OCI-LY1 (cell line): ENCODE results near the gene SUSD1.

ENCODE experiments used
- H2AFZ ChIP-seq: fragments of 200-600 bp; sonication (generic), shearing (Covaris generic); 2 replicates; pipeline ENCODE4 v1.6.0; 2014; ENCODE audit warnings: antibody characterized with exemption, mild to moderate bottlenecking, low read length
- H3F3A ChIP-seq: fragments of 200-600 bp; sonication (generic), shearing (Covaris generic); 2 replicates; pipeline ENCODE4 v1.6.0; 2014; ENCODE audit warnings: mild to moderate bottlenecking, antibody characterized with exemption, low read length, moderate library complexity; ENCODE audit not compliant: insufficient read depth
- H3K27ac ChIP-seq: fragments of 200-600 bp; sonication (generic); 2 replicates; pipeline ENCODE4 v1.5.1; 2014; ENCODE audit warnings: low read length, mixed run types, mild to moderate bottlenecking, low read depth; ENCODE audit not compliant: poor library complexity, severe bottlenecking
- H3K27me3 ChIP-seq: fragments of 200-600 bp; sonication (generic); 2 replicates; pipeline ENCODE4 v1.6.0; 2014; ENCODE audit warnings: antibody characterized with exemption, mild to moderate bottlenecking, low read length, moderate library complexity; ENCODE audit not compliant: insufficient read depth
- H3K36me3 ChIP-seq: fragments of 200-600 bp; sonication (generic); 2 replicates; pipeline ENCODE4 v1.6.1; 2014; ENCODE audit warnings: mild to moderate bottlenecking, antibody characterized with exemption, low read length, moderate library complexity, mixed read lengths; ENCODE audit not compliant: insufficient read depth
- H3K4me1 ChIP-seq: fragments of 200-600 bp; sonication (generic); 2 replicates; pipeline ENCODE4 v1.5.1; 2014; ENCODE audit warnings: mild to moderate bottlenecking, low read length, moderate library complexity; ENCODE audit not compliant: insufficient read depth, severe bottlenecking
- H3K4me2 ChIP-seq: fragments of 200-600 bp; sonication (generic), shearing (Covaris generic); 2 replicates; pipeline ENCODE4 v1.6.1; 2014; ENCODE audit warnings: low read length
- H3K4me3 ChIP-seq: fragments of 200-600 bp; sonication (generic); 2 replicates; pipeline ENCODE4 v1.5.1; 2014; ENCODE audit warnings: low read length, low read depth, mild to moderate bottlenecking, mixed read lengths; ENCODE audit not compliant: poor library complexity, severe bottlenecking
- H3K79me2 ChIP-seq: fragments of 200-600 bp; shearing (Covaris generic); 2 replicates; pipeline ENCODE4 v1.6.1; 2016; ENCODE audit warnings: mixed run types, low read length, mixed read lengths; ENCODE audit not compliant: insufficient read depth
- H3K9ac ChIP-seq: fragments of 200-600 bp; sonication (generic), shearing (Covaris generic); 2 replicates; pipeline ENCODE4 v1.6.1; 2014; ENCODE audit warnings: mild to moderate bottlenecking, low read length, mixed read lengths
- H3K9me2 ChIP-seq: fragments of 200-600 bp; sonication (generic), shearing (Covaris generic); 2 replicates; pipeline ENCODE4 v1.6.1; 2014; ENCODE audit warnings: low read depth, mild to moderate bottlenecking, low read length, mixed read lengths
- H3K9me3 ChIP-seq: fragments of 200-600 bp; shearing (Covaris generic); 2 replicates; pipeline ENCODE4 v1.6.1; 2014; ENCODE audit warnings: low read length, mixed read lengths
- H4K20me1 ChIP-seq: fragments of 200-600 bp; sonication (generic), shearing (Covaris generic); 2 replicates; pipeline ENCODE4 v1.6.0; 2016; ENCODE audit warnings: mild to moderate bottlenecking, low read length; ENCODE audit not compliant: insufficient read depth
- EZH2 ChIP-seq: fragments of 200-600 bp; sonication (generic), shearing (Covaris generic); IDR thresholded peaks from 2 replicates; pipeline ENCODE4 v1.8.0; 2017; ENCODE audit warnings: borderline replicate concordance, mixed run types, mild to moderate bottlenecking, antibody characterized with exemption, low read length, moderate library complexity, mixed read lengths
- TF ChIP-seq, protein P1 (sequence below): fragments of 200-600 bp; sonication (generic), shearing (Covaris generic); IDR thresholded peaks from 2 replicates; pipeline ENCODE4 v1.5.1; 2017; ENCODE audit warnings: mild to moderate bottlenecking, antibody characterized with exemption, low read length, moderate library complexity, mixed read lengths

SUSD1 gene

DNA sequence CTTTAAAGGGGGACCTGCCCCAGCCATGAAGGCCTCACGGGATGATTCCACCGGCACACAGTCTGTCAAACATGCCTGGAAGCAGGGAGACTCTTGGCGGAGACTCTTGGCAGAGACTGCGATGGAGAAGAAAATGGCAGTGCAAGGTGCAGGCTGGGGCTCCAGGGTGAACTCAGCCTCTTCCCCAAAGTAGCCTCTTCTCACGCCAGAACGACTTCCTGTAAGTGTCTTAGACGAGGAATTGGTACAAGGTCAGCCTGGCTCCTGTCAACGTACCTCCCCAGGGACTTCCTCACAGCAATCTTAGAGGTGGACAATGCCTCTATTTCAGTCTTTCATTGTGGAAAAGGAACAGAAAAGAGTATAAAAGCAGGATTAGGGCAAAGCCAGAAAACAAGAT is 169.2 kb downstream of the SUSD1 start:
- H3K9me2 ChIP-seq: no peaks in the 10 kb centered on the region
- no peaks in the 10 kb centered on the region for H3K79me2 ChIP-seq
- no peak overlapping the region for H3K27ac ChIP-seq
- no peak overlapping the region for H3K4me3 ChIP-seq
- no peaks in the 10 kb centered on the region for H3K27me3 ChIP-seq
- no peak overlapping the region for H2AFZ ChIP-seq
- H4K20me1 ChIP-seq: no peaks in the 10 kb centered on the region
- no peak for TF ChIP-seq EZH2
- TF ChIP-seq, protein P1, sequence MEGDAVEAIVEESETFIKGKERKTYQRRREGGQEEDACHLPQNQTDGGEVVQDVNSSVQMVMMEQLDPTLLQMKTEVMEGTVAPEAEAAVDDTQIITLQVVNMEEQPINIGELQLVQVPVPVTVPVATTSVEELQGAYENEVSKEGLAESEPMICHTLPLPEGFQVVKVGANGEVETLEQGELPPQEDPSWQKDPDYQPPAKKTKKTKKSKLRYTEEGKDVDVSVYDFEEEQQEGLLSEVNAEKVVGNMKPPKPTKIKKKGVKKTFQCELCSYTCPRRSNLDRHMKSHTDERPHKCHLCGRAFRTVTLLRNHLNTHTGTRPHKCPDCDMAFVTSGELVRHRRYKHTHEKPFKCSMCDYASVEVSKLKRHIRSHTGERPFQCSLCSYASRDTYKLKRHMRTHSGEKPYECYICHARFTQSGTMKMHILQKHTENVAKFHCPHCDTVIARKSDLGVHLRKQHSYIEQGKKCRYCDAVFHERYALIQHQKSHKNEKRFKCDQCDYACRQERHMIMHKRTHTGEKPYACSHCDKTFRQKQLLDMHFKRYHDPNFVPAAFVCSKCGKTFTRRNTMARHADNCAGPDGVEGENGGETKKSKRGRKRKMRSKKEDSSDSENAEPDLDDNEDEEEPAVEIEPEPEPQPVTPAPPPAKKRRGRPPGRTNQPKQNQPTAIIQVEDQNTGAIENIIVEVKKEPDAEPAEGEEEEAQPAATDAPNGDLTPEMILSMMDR: no peak
- H3F3A ChIP-seq: no peaks in the 10 kb centered on the region
- no peaks in the 10 kb centered on the region for H3K9me3 ChIP-seq
- H3K36me3 ChIP-seq: no peaks in the 10 kb centered on the region
- H3K9ac ChIP-seq: no peak overlapping the region
- H3K4me2 ChIP-seq: no peak overlapping the region
- peaks cover 6% of the 10 kb centered on the region for H3K4me1 ChIP-seq

DNA sequence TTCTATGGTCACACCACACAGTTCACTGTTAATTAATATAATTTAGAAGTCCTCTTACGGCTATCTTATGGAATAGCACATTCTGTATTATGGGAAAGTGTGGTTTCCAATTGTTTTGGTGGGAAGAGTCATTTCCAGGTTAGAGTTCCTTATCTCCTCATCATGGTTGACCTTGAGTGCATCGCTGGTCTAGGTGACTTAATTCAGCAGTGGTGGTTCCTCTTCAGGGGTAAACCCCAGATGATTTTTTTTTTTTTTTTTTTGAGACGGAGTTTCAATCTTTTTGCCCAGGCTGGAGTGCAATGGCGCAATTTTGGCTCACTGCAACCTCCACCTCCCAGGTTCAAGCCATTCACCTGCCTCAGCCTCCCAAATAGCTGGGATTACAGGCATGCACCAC is 171.6 kb downstream of the SUSD1 start:
- no peaks in the 10 kb centered on the region for H3K79me2 ChIP-seq
- no peak overlapping the region for H2AFZ ChIP-seq
- TF ChIP-seq, protein P1: no peak
- no peak for TF ChIP-seq EZH2
- H3F3A ChIP-seq: no peaks in the 10 kb centered on the region
- no peaks in the 10 kb centered on the region for H3K9me2 ChIP-seq
- H3K9me3 ChIP-seq: no peaks in the 10 kb centered on the region
- H3K9ac ChIP-seq: no peak overlapping the region
- peaks cover 6% of the 10 kb centered on the region for H3K4me1 ChIP-seq
- H3K4me3 ChIP-seq: no peak overlapping the region
- H3K36me3 ChIP-seq: no peaks in the 10 kb centered on the region
- no peak overlapping the region for H3K4me2 ChIP-seq
- H3K27me3 ChIP-seq: no peaks in the 10 kb centered on the region
- H4K20me1 ChIP-seq: no peaks in the 10 kb centered on the region
- H3K27ac ChIP-seq: no peak overlapping the region

DNA sequence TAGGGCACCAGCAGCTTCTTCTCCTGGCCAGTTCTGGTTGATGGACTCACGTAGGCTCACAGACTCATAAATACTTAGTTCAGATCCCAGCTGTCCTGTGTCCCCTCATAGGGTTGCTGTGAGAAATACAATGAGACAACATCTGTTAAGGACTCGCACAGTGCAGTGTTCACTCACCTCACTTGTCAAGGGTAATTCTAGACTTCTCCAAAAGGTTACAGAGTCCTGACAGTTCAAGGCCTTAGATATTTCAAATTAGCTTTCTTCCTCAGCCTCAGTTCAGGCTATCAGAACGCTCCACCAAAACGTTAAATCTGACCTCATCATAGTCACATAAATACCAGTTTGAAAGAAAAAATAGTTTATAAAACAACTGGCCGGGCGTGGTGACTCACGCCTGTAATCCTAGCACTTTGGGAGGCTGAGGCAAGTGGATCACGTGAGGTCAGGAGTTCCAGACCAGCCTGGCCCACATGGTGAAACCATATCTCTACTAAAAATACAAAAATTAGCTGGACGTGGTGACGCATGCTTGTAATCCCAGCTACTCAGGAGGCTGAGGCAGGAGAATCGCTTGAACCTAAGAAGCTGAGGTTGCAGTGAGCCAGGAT is 172.1 kb downstream of the SUSD1 start:
- no peaks in the 10 kb centered on the region for H3K27me3 ChIP-seq
- TF ChIP-seq, protein P1: no peak
- TF ChIP-seq EZH2: no peak
- peaks cover 6% of the 10 kb centered on the region for H3K4me1 ChIP-seq
- H3K79me2 ChIP-seq: no peaks in the 10 kb centered on the region
- H3K27ac ChIP-seq: no peak overlapping the region
- H3K4me2 ChIP-seq: no peak overlapping the region
- H4K20me1 ChIP-seq: no peaks in the 10 kb centered on the region
- H3K9me3 ChIP-seq: no peaks in the 10 kb centered on the region
- H3F3A ChIP-seq: no peaks in the 10 kb centered on the region
- H3K9ac ChIP-seq: no peak overlapping the region
- H3K9me2 ChIP-seq: no peaks in the 10 kb centered on the region
- H3K4me3 ChIP-seq: no peak overlapping the region
- H2AFZ ChIP-seq: no peak overlapping the region
- no peaks in the 10 kb centered on the region for H3K36me3 ChIP-seq
